GM23338 (cell line): ENCODE results near the gene TBL1XR1. TPM values are rescaled to one million over a fixed set of nuclear protein-coding genes. Genes with fewer than 3 reads are reported as not detected.

Experiments used
- ATAC-seq: fragments of 200-7000 bp; cut with Tn5 transposase; 3 replicates; pipeline ENCODE4 v1.9.1; 2020
- DNase-seq: peaks from one replicate; pipeline ENCODE4 v3.0.0-alpha.2; 2015; ENCODE audit warnings: low spot score
- H2AFZ ChIP-seq: fragments of 200-600 bp; sonication (generic); 2 replicates; pipeline ENCODE4 v1.8.0; 2016; ENCODE audit warnings: antibody characterized with exemption, mild to moderate bottlenecking, moderate library complexity
- H3F3A ChIP-seq: fragments of 200-600 bp; sonication (generic); replicated peaks from 2 replicates; pipeline ENCODE4 v1.8.0; 2017; ENCODE audit warnings: antibody characterized with exemption, mixed run types, low read depth
- H3K27ac ChIP-seq: fragments of 200-600 bp; sonication (generic); 2 replicates; pipeline ENCODE4 v1.6.1; 2016; ENCODE audit warnings: low read depth
- H3K27me3 ChIP-seq: fragments of 200-600 bp; sonication (generic); 2 replicates; pipeline ENCODE4 v1.8.0; 2016; ENCODE audit warnings: mild to moderate bottlenecking, mixed run types, moderate library complexity; ENCODE audit not compliant: insufficient read depth
- H3K36me3 ChIP-seq: fragments of 200-600 bp; sonication (generic); 2 replicates; pipeline ENCODE4 v1.8.0; 2016; ENCODE audit warnings: mild to moderate bottlenecking; ENCODE audit not compliant: insufficient read depth
- H3K4me1 ChIP-seq: fragments of 200-600 bp; sonication (generic); 2 replicates; pipeline ENCODE4 v1.8.0; 2016; ENCODE audit warnings: mild to moderate bottlenecking, moderate library complexity; ENCODE audit not compliant: insufficient read depth
- H3K4me2 ChIP-seq: fragments of 200-600 bp; sonication (generic); 2 replicates; pipeline ENCODE4 v1.7.1; 2017; ENCODE audit warnings: mixed run types
- H3K4me3 ChIP-seq: fragments of 200-600 bp; sonication (generic); 2 replicates; pipeline ENCODE4 v1.6.1; 2016; ENCODE audit warnings: mixed run types
- H3K79me2 ChIP-seq: fragments of 200-600 bp; sonication (generic); replicated peaks from 2 replicates; pipeline ENCODE4 v1.8.0; 2017; ENCODE audit warnings: mild to moderate bottlenecking; ENCODE audit not compliant: insufficient read depth
- H3K9me2 ChIP-seq: fragments of 200-600 bp; sonication (generic); 2 replicates; pipeline ENCODE4 v1.8.0; 2017; ENCODE audit not compliant: insufficient read depth
- H4K20me1 ChIP-seq: fragments of 200-600 bp; sonication (generic); replicated peaks from 2 replicates; pipeline ENCODE4 v1.8.0; 2017; ENCODE audit warnings: mild to moderate bottlenecking; ENCODE audit not compliant: insufficient read depth
- H3K27ac Mint-ChIP-seq: 2 replicates; pipeline ENCODE4 v1.8.0; 2020; ENCODE audit warnings: inconsistent platforms, mild to moderate bottlenecking, moderate library complexity, mixed read lengths
- H3K27me3 Mint-ChIP-seq: 3 replicates; pipeline ENCODE4 v1.8.0; 2022; ENCODE audit warnings: low read depth, mild to moderate bottlenecking, moderate library complexity, mixed read lengths, inconsistent platforms; ENCODE audit not compliant: insufficient read depth, poor library complexity
- H3K36me3 Mint-ChIP-seq: 3 replicates; pipeline ENCODE4 v1.8.0; 2021; ENCODE audit warnings: low read depth, mild to moderate bottlenecking, inconsistent platforms, moderate library complexity, mixed read lengths
- H3K4me1 Mint-ChIP-seq: 3 replicates; pipeline ENCODE4 v1.8.0; 2020; ENCODE audit warnings: mild to moderate bottlenecking, inconsistent platforms, mixed read lengths
- H3K4me3 Mint-ChIP-seq: 3 replicates; pipeline ENCODE4 v1.8.0; 2021; ENCODE audit warnings: moderate library complexity, mild to moderate bottlenecking, inconsistent platforms, mixed read lengths
- H3K9me3 Mint-ChIP-seq: 3 replicates; pipeline ENCODE4 v1.8.0; 2020; ENCODE audit warnings: moderate library complexity, mild to moderate bottlenecking, inconsistent platforms, mixed read lengths
- CREB1 ChIP-seq: fragments of 250-450 bp; sonication (Bioruptor Pico); IDR thresholded peaks from 2 replicates; pipeline ENCODE4 v1.5.0; 2020; ENCODE audit warnings: low read depth, mild to moderate bottlenecking, moderate library complexity
- ETS1 ChIP-seq: IDR thresholded peaks from 2 replicates; pipeline ENCODE4 v1.6.1; 2016; ENCODE audit warnings: antibody characterized with exemption
- EZH2 ChIP-seq: fragments of 200-600 bp; sonication (generic); IDR thresholded peaks from one replicate; pipeline ENCODE4 v1.8.0; 2017; ENCODE audit warnings: antibody characterized with exemption, mild to moderate bottlenecking, low read depth; ENCODE audit not compliant: unreplicated experiment
- EZH2phosphoT487 ChIP-seq: fragments of 200-600 bp; sonication (generic); IDR thresholded peaks from one replicate; pipeline ENCODE4 v1.8.1; 2018; ENCODE audit warnings: antibody characterized with exemption; ENCODE audit not compliant: unreplicated experiment
- JUNB ChIP-seq: IDR thresholded peaks from one replicate; pipeline ENCODE4 v1.6.1; 2016; ENCODE audit warnings: antibody characterized with exemption; ENCODE audit not compliant: unreplicated experiment
- NANOG ChIP-seq: IDR thresholded peaks from 2 replicates; pipeline ENCODE4 v1.6.1; 2016; ENCODE audit warnings: antibody characterized with exemption, borderline replicate concordance
- POLR2AphosphoS5 ChIP-seq: IDR thresholded peaks from 2 replicates; pipeline ENCODE4 v1.6.1; 2016; ENCODE audit warnings: antibody characterized with exemption, low read depth
- STAT1 ChIP-seq: IDR thresholded peaks from one replicate; pipeline ENCODE4 v1.6.1; 2016; ENCODE audit warnings: antibody characterized with exemption; ENCODE audit not compliant: unreplicated experiment
- ZNF114 ChIP-seq: fragments of 250-450 bp; sonication (Bioruptor Pico); IDR thresholded peaks from 2 replicates; pipeline ENCODE4 v1.5.0; 2020; ENCODE audit warnings: mild to moderate bottlenecking, moderate library complexity
- ZNF331 ChIP-seq: fragments of 250-450 bp; sonication (Bioruptor Pico); IDR thresholded peaks from 2 replicates; pipeline ENCODE4 v1.5.0; 2020; ENCODE audit warnings: low read depth, mild to moderate bottlenecking, moderate library complexity
- ZNF462 ChIP-seq: fragments of 250-450 bp; sonication (Bioruptor Pico); IDR thresholded peaks from 2 replicates; pipeline ENCODE4 v1.5.0; 2020; ENCODE audit warnings: mild to moderate bottlenecking, moderate library complexity
- polyA plus RNA-seq: library from polyadenylated mRNA; unstranded; fragments of >200 nt; fragmentation: Nextera tagmentation; extraction: Ambion mirVana; gene quantifications from 2 replicates; pipeline ENCODE4 v1.2.1, GENCODE V29; 2016
- total RNA-seq: library from RNA; depleted of rRNA; stranded (reverse); fragments of >200 nt; shearing (Covaris generic); gene quantifications from 2 replicates; pipeline ENCODE4 v1.2.3, GENCODE V29; 2014
- TF ChIP-seq, protein P1 (sequence below), 2 experiments: fragments of 200-600 bp in 1 of 2; sonication (generic) in 1 of 2; conservative IDR thresholded peaks; 2 replicates each; pipeline versions ENCODE4 v1.5.1 to v1.6.1; 2016 to 2017; ENCODE audit warnings: antibody characterized with exemption in 2 of 2, low read depth in 2 of 2, mild to moderate bottlenecking in 2 of 2, moderate library complexity in 1 of 2
- TF ChIP-seq, protein P2 (sequence below): IDR thresholded peaks from one replicate; pipeline ENCODE4 v1.6.1; 2018; ENCODE audit warnings: antibody characterized with exemption; ENCODE audit not compliant: unreplicated experiment

The TBL1XR1 gene
- total and polyA plus RNA-seq, 2 experiments from 2014 or later: 49.6 to 122 TPM

- H4K20me1 ChIP-seq: no peaks in the 10 kb centered on the region
- TF ChIP-seq ETS1 (no peak), STAT1 (no peak), CREB1 (CRISPR knock-in tag) (no peak), ZNF462 (CRISPR knock-in tag) (no peak), JUNB (no peak), ZNF114 (no peak), EZH2 (no peak), POLR2AphosphoS5 (no peak), EZH2phosphoT487 (no peak), ZNF331 (CRISPR knock-in tag) (no peak), NANOG (no peak)
- TF ChIP-seq, protein P1, sequence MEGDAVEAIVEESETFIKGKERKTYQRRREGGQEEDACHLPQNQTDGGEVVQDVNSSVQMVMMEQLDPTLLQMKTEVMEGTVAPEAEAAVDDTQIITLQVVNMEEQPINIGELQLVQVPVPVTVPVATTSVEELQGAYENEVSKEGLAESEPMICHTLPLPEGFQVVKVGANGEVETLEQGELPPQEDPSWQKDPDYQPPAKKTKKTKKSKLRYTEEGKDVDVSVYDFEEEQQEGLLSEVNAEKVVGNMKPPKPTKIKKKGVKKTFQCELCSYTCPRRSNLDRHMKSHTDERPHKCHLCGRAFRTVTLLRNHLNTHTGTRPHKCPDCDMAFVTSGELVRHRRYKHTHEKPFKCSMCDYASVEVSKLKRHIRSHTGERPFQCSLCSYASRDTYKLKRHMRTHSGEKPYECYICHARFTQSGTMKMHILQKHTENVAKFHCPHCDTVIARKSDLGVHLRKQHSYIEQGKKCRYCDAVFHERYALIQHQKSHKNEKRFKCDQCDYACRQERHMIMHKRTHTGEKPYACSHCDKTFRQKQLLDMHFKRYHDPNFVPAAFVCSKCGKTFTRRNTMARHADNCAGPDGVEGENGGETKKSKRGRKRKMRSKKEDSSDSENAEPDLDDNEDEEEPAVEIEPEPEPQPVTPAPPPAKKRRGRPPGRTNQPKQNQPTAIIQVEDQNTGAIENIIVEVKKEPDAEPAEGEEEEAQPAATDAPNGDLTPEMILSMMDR (conservative IDR thresholded peaks at IDR 0.05; ENCODE audit: low read depth in 2 of 2): no peak
- TF ChIP-seq, protein P2, sequence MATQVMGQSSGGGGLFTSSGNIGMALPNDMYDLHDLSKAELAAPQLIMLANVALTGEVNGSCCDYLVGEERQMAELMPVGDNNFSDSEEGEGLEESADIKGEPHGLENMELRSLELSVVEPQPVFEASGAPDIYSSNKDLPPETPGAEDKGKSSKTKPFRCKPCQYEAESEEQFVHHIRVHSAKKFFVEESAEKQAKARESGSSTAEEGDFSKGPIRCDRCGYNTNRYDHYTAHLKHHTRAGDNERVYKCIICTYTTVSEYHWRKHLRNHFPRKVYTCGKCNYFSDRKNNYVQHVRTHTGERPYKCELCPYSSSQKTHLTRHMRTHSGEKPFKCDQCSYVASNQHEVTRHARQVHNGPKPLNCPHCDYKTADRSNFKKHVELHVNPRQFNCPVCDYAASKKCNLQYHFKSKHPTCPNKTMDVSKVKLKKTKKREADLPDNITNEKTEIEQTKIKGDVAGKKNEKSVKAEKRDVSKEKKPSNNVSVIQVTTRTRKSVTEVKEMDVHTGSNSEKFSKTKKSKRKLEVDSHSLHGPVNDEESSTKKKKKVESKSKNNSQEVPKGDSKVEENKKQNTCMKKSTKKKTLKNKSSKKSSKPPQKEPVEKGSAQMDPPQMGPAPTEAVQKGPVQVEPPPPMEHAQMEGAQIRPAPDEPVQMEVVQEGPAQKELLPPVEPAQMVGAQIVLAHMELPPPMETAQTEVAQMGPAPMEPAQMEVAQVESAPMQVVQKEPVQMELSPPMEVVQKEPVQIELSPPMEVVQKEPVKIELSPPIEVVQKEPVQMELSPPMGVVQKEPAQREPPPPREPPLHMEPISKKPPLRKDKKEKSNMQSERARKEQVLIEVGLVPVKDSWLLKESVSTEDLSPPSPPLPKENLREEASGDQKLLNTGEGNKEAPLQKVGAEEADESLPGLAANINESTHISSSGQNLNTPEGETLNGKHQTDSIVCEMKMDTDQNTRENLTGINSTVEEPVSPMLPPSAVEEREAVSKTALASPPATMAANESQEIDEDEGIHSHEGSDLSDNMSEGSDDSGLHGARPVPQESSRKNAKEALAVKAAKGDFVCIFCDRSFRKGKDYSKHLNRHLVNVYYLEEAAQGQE: no peak
- peaks cover 2% of the 10 kb centered on the region for H3K27me3 Mint-ChIP-seq
These were observed 15.5 kb upstream of the TBL1XR1 start for GRCh38 chr3:177212756-177213155.

More at GRCh38 chr3:177212756-177213155, 15.5 kb upstream of the TBL1XR1 start:
- no peak overlapping the region for H3K4me3 Mint-ChIP-seq
- no peak for DNase-seq
- no peaks in the 10 kb centered on the region for H3K36me3 Mint-ChIP-seq
- Histone ChIP-seq H3K27me3 (no peaks in the 10 kb centered on the region), H3K4me1 (peaks cover 4% of the 10 kb centered on the region; the same call in 1 of the 2 replicates), H3K79me2 (no peaks in the 10 kb centered on the region), H3K9me2 (no peaks in the 10 kb centered on the region), H3K27ac (no peak overlapping the region), H3K4me2 (no peak overlapping the region), H3F3A (no peaks in the 10 kb centered on the region), H3K36me3 (no peaks in the 10 kb centered on the region), H2AFZ (no peak overlapping the region), H3K4me3 (no peak overlapping the region)
- no peak for ATAC-seq
- H3K9me3 Mint-ChIP-seq: no peaks in the 10 kb centered on the region
- H3K27ac Mint-ChIP-seq: no peak overlapping the region
- H3K4me1 Mint-ChIP-seq: peaks cover 7% of the 10 kb centered on the region
